Gastrocnemius medialis (tissue), 4 donors: ENCODE data around the gene FAM83C.

ENCODE experiments used
- POLR2A ChIP-seq, 2 donors: fragments of 450-650 bp; IDR thresholded peaks; one replicate each; pipeline ENCODE4 v1.6.1; 2017; ENCODE audit warnings: antibody characterized with exemption in 2 of 2, mild to moderate bottlenecking in 2 of 2, moderate library complexity in 2 of 2
- TF ChIP-seq, protein P1 (sequence below), 5 experiments: fragments of 450-650 bp in 3 of 5; fragments of 200-600 bp in 2 of 5; sonication (generic) in 2 of 5; IDR thresholded peaks in 4 of 5; conservative IDR thresholded peaks in 1 of 5; 1 replicate in 4 of 5; 2 replicates in 1 of 5; pipeline ENCODE4 v1.5.1; 2016 to 2019; ENCODE audit warnings: antibody characterized with exemption in 5 of 5, mild to moderate bottlenecking in 3 of 5, moderate library complexity in 3 of 5

GRCh38 chr20:35312318-35312717, 20.1 kb upstream of the FAM83C start:
- TF ChIP-seq, protein P1, sequence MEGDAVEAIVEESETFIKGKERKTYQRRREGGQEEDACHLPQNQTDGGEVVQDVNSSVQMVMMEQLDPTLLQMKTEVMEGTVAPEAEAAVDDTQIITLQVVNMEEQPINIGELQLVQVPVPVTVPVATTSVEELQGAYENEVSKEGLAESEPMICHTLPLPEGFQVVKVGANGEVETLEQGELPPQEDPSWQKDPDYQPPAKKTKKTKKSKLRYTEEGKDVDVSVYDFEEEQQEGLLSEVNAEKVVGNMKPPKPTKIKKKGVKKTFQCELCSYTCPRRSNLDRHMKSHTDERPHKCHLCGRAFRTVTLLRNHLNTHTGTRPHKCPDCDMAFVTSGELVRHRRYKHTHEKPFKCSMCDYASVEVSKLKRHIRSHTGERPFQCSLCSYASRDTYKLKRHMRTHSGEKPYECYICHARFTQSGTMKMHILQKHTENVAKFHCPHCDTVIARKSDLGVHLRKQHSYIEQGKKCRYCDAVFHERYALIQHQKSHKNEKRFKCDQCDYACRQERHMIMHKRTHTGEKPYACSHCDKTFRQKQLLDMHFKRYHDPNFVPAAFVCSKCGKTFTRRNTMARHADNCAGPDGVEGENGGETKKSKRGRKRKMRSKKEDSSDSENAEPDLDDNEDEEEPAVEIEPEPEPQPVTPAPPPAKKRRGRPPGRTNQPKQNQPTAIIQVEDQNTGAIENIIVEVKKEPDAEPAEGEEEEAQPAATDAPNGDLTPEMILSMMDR (IDR thresholded peaks at IDR 0.05 in 4 of 5, conservative IDR thresholded peaks at IDR 0.05 in 1 of 5), result no peak
- TF ChIP-seq POLR2A (IDR thresholded peaks at IDR 0.05), result no peak
